Nephron (organoid): ENCODE measurements around the gene RRP36.

Experiments used
- H3K27ac Mint-ChIP-seq, 3 experiments: 2 replicates each; pipeline ENCODE4 v1.8.0; 2020; ENCODE audit warnings: mixed read lengths in 3 of 3, mild to moderate bottlenecking in 2 of 3, moderate library complexity in 1 of 3
- H3K27me3 Mint-ChIP-seq: 2 replicates; pipeline ENCODE4 v1.8.0; 2021; ENCODE audit warnings: low read depth, mild to moderate bottlenecking, moderate library complexity, mixed read lengths
- H3K36me3 Mint-ChIP-seq: 2 replicates; pipeline ENCODE4 v1.8.0; 2020; ENCODE audit warnings: low read depth, mixed read lengths
- H3K4me1 Mint-ChIP-seq: 2 replicates; pipeline ENCODE4 v1.8.0; 2020; ENCODE audit warnings: mixed read lengths
- H3K4me3 Mint-ChIP-seq, 3 experiments: 2 replicates each; pipeline ENCODE4 v1.8.0; 2020; ENCODE audit warnings: mild to moderate bottlenecking in 3 of 3, mixed read lengths in 3 of 3, moderate library complexity in 2 of 3
- H3K9me3 Mint-ChIP-seq: 2 replicates; pipeline ENCODE4 v1.8.0; 2020; ENCODE audit warnings: mixed read lengths
- CTCF ChIP-seq, 3 experiments: fragments of 200-600 bp; sonication (generic); IDR thresholded peaks; one replicate each; pipeline ENCODE4 v1.5.0; 2021; ENCODE audit warnings: antibody characterized with exemption in 3 of 3; ENCODE audit not compliant: unreplicated experiment in 3 of 3

The RRP36 gene

GRCh38 chr6:43016943-43017334 is 4.5 kb upstream of the RRP36 start:
- Mint-ChIP-seq H3K27ac (peak overlapping the region in 2 of 3 experiments; percentile 54 to 76), H3K27me3 (peaks cover 7% of the 10 kb centered on the region), H3K4me3 (peak overlapping the region; percentile 75 to 89 (median 77)), H3K4me1 (peaks cover 73% of the 10 kb centered on the region), H3K9me3 (no peaks in the 10 kb centered on the region), H3K36me3 (peaks cover 35% of the 10 kb centered on the region)
- no peak for TF ChIP-seq CTCF (IDR thresholded peaks at IDR 0.05; ENCODE audit: unreplicated experiment in 3 of 3)

GRCh38 chr6:43019152-43019551 is 2.3 kb upstream of the RRP36 start:
- no peaks in the 10 kb centered on the region for H3K9me3 Mint-ChIP-seq
- H3K27me3 Mint-ChIP-seq = peaks cover 3% of the 10 kb centered on the region
- H3K27ac Mint-ChIP-seq = peak overlapping the region; percentile 2 to 57 (median 50)
- no peak for TF ChIP-seq CTCF (IDR thresholded peaks at IDR 0.05; ENCODE audit: unreplicated experiment in 3 of 3)
- peaks cover 52% of the 10 kb centered on the region for H3K4me1 Mint-ChIP-seq
- peak overlapping the region; percentile 55 to 89 (median 71) for H3K4me3 Mint-ChIP-seq
- H3K36me3 Mint-ChIP-seq = peaks cover 33% of the 10 kb centered on the region

- Mint-ChIP-seq H3K36me3 (peaks cover 43% of the 10 kb centered on the region), H3K4me3 (peak overlapping the region; percentile 86 to 98 (median 97)), H3K27me3 (peaks cover 3% of the 10 kb centered on the region), H3K4me1 (peaks cover 43% of the 10 kb centered on the region), H3K27ac (peak overlapping the region; percentile 93 to 97 (median 96)), H3K9me3 (no peaks in the 10 kb centered on the region)
- TF ChIP-seq CTCF (IDR thresholded peaks at IDR 0.05; ENCODE audit: unreplicated experiment in 3 of 3) = no peak
These were observed 1.2 kb upstream of the RRP36 start for GRCh38 chr6:43020052-43020705.

GRCh38 chr6:43020847-43021246 is 576 bp upstream of the RRP36 start:
- TF ChIP-seq CTCF (IDR thresholded peaks at IDR 0.05; ENCODE audit: unreplicated experiment in 3 of 3) = no peak
- H3K4me1 Mint-ChIP-seq = peaks cover 40% of the 10 kb centered on the region
- H3K36me3 Mint-ChIP-seq = peaks cover 46% of the 10 kb centered on the region

GRCh38 chr6:43024436-43024835 is 3.0 kb downstream of the RRP36 start:
- H3K27ac Mint-ChIP-seq = peak overlapping the region in 2 of 3 experiments; percentile 6 to 18
- H3K9me3 Mint-ChIP-seq = no peaks in the 10 kb centered on the region
- H3K4me1 Mint-ChIP-seq = peaks cover 10% of the 10 kb centered on the region
- H3K36me3 Mint-ChIP-seq = peaks cover 58% of the 10 kb centered on the region
- no peak for TF ChIP-seq CTCF (IDR thresholded peaks at IDR 0.05; ENCODE audit: unreplicated experiment in 3 of 3)
- peak overlapping the region; percentile 8 to 63 (median 43) for H3K4me3 Mint-ChIP-seq
- H3K27me3 Mint-ChIP-seq = no peaks in the 10 kb centered on the region

More at GRCh38 chr6:43020847-43021246, 576 bp upstream of the RRP36 start:
- H3K27ac Mint-ChIP-seq = peak overlapping the region; percentile 93 to 97 (median 96)
- H3K27me3 Mint-ChIP-seq = peaks cover 3% of the 10 kb centered on the region
- peak overlapping the region; percentile 86 to 98 (median 97) for H3K4me3 Mint-ChIP-seq
- no peaks in the 10 kb centered on the region for H3K9me3 Mint-ChIP-seq

- TF ChIP-seq CTCF (IDR thresholded peaks at IDR 0.05; ENCODE audit: unreplicated experiment in 3 of 3) = no peak
- H3K27ac Mint-ChIP-seq = no peak overlapping the region
- no peaks in the 10 kb centered on the region for H3K27me3 Mint-ChIP-seq
- no peaks in the 10 kb centered on the region for H3K4me1 Mint-ChIP-seq
- no peaks in the 10 kb centered on the region for H3K9me3 Mint-ChIP-seq
- peaks cover 60% of the 10 kb centered on the region for H3K36me3 Mint-ChIP-seq
- H3K4me3 Mint-ChIP-seq = peak overlapping the region in 1 of 3 experiments; percentile 10
These were observed 4.9 kb downstream of the RRP36 start for GRCh38 chr6:43026365-43026764.
